GM21723 (cell line): ENCODE data around the gene ELMO1.
A peak's percentile ranks its signal among the peaks of the same experiment; 100 is the strongest.

Source experiments
- ATAC-seq: cut with Tn5 transposase; IDR thresholded peaks from one replicate; pipeline ENCODE4 v1.9.1; 2021; ENCODE audit warnings: mild to moderate bottlenecking, moderate library complexity; ENCODE audit not compliant: unreplicated experiment

Gene ELMO1

DNA sequence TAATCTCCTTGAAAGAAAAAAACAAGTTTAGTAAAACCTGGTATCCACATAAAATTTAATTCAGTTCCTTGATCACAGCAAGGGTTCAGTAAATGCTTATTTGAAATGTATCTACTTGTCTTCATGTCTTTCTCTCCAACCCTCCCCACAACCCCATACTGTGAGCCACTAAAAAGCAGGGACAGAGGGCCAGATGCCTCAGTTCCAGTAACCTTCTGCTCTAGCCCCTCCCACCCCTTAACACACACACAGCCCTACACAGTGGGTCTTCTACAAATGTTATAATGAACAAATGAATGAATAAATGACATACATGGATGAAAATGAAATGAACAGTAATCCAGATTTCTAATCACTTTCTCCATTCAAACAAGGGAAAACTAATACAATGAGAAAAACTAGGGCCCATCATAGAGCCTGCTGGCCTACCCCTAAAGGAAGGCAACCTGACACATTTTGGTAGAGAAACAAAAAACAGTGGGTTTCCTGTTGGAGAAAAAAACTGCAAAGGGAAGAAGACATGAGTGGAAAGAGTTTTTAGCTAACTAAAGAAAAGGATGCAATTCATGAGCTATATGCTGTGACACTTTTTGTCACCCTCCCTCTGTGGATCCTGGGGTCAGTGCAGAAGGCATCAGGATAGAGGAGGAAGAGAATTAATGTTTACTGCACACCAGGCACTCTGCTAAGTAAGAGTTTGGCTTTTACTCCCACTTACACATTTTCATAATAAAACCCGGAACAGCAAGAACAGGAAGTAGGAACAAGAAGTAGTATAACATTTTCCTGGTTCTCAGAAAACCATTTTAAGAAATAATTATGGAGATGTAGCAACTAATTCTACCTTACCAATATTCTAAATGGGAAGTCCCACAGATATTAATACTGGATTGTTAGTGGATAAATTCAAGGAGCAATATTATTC, 38.1 kb downstream of the ELMO1 start:
- no peak for ATAC-seq

DNA sequence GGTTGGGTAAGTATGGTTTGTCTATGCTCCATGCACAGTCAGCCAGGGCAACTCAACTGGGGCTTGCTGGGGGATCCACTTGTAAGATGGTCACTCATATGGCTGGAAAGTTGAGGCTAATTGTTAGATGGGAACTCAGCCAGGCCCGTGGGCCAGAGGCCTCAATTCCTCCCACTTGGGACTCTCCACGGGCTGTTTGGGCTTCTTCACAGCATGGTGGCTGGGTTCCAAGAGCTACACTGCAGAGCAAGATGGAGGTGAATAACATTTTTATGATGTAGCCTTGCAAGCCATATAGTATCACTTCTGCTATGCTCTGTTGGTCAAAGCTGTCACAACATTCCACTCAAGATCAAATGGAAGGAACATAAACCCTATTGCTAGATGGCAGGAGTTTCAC, 39.2 kb downstream of the ELMO1 start:
- no peak for ATAC-seq

GRCh38 chr7:37408291-37409228, 40.1 kb downstream of the ELMO1 start:
- peak; percentile 69 for ATAC-seq

GRCh38 chr7:37405603-37406122, 43.0 kb downstream of the ELMO1 start:
- ATAC-seq: no peak

- no peak for ATAC-seq
Observed at GRCh38 chr7:37405128-37405527, 43.5 kb downstream of the ELMO1 start.

DNA sequence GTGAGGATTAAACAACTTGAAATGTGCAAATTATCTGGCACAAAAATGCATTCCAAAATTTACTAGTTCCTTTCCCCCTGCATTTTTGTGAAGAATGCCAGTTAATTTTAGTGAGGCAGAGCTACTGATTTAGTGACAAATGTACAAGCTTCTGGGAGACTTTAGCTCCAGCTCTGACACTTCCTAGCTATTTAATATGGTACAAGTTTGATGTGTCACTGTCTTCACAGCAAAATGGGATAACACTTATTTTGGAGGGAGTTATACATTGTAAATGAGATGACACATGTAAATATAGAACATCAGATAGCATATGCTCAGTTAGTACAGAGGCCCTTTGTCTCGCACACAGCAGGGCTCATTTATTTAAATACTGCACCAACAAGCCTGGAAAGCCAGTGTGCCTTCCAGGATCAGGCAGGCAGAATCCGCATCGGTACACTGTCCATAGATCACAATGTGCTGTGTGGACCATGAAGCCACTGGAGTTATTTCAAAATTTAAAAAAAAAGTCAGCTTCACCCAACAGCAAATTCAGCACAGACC, 48.7 kb downstream of the ELMO1 start:
- no peak for ATAC-seq

DNA sequence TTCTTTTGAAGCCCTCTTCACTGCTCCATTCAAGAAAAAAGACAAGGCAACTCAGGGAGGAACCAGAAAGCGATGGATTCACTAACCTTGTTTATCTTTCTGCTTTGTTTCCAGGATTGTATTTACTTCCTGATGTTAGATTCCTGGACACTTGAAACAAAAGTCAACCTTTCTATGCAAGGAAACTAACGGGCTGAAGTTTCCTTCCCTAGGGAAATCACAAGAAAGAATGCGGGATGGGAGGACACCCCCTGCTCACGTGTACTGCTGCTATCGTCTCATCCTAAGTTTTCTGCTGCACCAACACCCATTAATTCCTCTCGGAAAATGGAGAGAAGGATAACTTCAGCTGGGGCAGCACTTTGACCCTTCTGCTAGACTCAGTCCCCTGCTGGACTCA, 50.3 kb downstream of the ELMO1 start:
- no peak for ATAC-seq

GRCh38 chr7:37395618-37396259, 52.9 kb downstream of the ELMO1 start:
- ATAC-seq: no peak

- peak; percentile 82 for ATAC-seq
Observed at GRCh38 chr7:37394158-37394557, 54.5 kb downstream of the ELMO1 start.

GRCh38 chr7:37393476-37393875, 55.2 kb downstream of the ELMO1 start:
- ATAC-seq: no peak

DNA sequence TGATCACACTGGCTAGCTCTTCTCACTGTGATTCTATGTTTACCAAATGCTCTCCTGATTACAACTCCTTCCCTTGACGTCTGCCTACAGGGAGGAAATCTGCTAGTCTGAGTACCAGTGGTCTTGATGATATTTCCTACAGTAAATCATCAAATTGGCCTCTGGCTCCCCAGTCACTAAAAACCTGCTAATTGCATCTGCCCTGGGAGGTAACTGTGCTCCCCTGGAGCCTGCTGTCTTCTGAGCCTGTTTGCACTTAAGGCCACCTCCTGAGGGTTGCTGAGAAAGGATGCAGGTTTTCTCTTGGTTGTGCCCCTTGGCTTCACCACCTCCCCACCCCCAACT, 56.0 kb downstream of the ELMO1 start:
- ATAC-seq: no peak

- no peak for ATAC-seq
Observed at GRCh38 chr7:37391791-37392672, 56.6 kb downstream of the ELMO1 start.

DNA sequence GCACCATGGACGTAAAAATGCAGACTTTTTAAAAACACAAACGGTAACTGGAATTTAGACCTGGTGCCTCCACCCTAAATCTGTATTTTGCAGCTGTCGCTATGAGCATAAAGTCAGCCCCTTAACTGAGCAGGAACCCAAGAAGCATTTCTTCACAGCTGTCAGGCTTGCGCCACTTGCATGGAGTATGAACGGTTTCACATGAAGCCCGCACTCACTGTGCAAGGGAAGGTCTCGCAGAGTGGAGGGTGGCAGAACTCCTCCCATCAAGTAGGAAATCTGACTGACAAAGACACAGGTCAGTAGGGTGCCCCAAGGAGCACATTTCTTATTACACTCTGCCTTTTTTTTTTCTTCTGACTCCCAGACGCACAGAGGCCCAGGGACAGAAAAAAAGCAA, 58.5 kb downstream of the ELMO1 start:
- ATAC-seq: no peak

DNA sequence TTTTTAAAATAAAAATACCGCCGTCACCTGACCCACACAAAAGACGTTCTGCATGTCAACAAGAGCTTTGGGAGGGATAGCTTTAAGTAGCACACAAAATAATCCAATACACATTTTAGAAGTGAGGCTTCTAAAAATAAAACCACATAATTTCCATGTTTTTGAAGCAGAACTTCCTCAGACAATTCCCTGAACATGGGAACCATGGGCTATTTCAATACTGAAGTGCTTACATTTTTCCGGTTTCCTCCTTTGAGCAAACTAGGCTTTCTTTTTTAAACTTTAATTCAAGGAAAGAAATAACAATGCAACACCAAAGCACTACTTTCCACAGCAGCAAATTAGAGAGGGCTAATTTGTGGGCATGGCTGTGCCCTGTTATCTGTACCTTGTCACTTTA, 59.9 kb downstream of the ELMO1 start:
- no peak for ATAC-seq

DNA sequence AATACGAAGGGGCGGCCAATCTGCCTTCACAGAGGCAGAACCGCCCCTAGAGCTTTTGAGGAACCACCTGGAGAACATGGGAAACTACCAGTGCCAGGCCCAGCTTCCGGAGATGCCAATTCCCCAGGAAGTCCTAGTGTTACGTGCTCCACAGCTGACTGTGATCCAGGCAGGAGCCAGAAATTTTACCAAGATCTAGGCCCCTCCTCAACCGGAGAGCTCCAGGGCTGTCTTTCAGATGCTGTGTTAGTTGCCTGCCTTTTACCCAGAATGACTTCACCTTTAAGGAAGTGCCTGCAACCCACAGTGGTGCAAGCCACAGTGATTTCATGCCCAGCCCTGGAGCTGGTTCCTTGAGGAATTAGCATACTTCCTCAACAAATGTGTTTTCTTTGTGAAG, 62.9 kb downstream of the ELMO1 start:
- no peak for ATAC-seq

- ATAC-seq: no peak
Observed at GRCh38 chr7:37382546-37383088, 66.0 kb downstream of the ELMO1 start.

- ATAC-seq: no peak
Observed at GRCh38 chr7:37380831-37381230, 67.8 kb downstream of the ELMO1 start.

DNA sequence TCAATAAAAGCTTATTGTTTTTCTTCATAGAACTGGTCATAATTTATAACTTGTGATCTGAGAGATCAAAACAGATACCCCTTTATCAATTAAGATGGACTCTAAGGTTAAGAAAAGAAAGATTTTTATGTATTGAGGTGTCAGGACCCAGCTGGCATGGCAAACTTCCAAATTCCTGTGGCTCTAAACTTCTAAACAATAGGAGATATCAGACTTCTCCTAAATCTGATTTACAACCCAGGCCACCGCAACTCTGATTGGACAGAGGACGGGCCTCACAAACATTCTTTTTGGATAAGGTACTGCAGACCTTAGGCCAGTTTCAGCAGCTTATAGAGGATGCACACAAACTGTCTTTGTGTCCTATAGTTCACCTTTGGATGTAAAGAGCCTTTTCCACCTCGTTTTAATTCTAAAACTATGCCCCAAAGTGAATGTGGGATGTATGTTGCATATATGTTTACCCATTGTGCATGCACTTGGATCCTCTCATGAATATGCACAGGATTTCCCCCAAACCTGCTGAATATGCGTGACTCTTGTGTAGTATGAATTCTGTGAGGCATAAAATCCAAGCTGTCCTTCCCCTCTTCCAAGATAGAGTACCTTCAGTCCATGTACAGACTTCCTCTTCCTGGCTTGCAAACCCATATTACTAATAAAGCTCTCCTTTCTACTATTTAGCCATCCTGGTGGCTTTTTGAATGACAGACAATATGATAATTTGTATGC, 69.0 kb downstream of the ELMO1 start:
- no peak for ATAC-seq

- no peak for ATAC-seq
Observed at GRCh38 chr7:37377231-37377630, 71.4 kb downstream of the ELMO1 start.
